Astrocyte of the spinal cord (primary cell): Measurements from ENCODE around the gene SEC22C.
A peak's percentile ranks its signal among the peaks of the same experiment; 100 is the strongest.

Source experiments
- DNase-seq: peaks from one replicate; pipeline ENCODE4 v3.0.0; 2011; ENCODE audit warnings: low read depth, low spot score
- H3K4me3 ChIP-seq: 2 replicates; pipeline ENCODE4 v1.5.1; 2011; ENCODE audit warnings: low read depth, mild to moderate bottlenecking, low read length, moderate library complexity
- in situ Hi-C: cut with HindIII; loops from 2 replicates; pipeline ENCODE4 v1.10.0; 2017; ENCODE audit warnings: low sequenced_read_pairs
- TF ChIP-seq, protein P1 (sequence below): IDR thresholded peaks from 2 replicates; pipeline ENCODE4 v1.5.1; 2012; ENCODE audit warnings: low read depth, mild to moderate bottlenecking, low read length, inconsistent platforms

Gene SEC22C

DNA sequence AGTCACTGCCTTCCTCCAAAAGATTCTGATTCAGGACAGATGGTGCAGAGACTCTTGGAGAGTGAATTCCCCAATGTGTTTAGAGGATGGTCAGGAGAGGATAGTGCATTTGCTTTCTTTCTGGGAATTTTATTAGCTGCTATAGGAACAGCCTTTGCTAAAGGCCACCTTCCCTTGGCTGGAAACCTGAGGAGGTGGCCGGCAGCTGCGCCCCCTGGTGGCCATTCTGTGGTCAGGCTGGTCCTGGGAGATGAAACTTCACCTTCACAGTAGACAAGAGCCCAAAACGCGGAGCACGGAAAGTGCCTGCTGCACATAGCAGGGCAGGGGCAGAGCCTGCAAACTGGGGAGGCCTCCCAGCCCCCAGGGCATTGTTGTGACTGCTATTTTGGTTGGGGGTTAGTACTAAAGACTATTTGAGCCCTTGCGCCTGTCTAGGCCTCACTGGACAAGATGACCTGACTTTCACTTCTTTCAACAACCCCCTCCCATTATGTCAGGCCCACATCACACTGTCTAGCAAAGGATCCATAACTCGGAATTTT, 34.3 kb downstream of the SEC22C start:
- in situ Hi-C loops: no loop called here
- peak; percentile 55 for DNase-seq
- TF ChIP-seq, protein P1, sequence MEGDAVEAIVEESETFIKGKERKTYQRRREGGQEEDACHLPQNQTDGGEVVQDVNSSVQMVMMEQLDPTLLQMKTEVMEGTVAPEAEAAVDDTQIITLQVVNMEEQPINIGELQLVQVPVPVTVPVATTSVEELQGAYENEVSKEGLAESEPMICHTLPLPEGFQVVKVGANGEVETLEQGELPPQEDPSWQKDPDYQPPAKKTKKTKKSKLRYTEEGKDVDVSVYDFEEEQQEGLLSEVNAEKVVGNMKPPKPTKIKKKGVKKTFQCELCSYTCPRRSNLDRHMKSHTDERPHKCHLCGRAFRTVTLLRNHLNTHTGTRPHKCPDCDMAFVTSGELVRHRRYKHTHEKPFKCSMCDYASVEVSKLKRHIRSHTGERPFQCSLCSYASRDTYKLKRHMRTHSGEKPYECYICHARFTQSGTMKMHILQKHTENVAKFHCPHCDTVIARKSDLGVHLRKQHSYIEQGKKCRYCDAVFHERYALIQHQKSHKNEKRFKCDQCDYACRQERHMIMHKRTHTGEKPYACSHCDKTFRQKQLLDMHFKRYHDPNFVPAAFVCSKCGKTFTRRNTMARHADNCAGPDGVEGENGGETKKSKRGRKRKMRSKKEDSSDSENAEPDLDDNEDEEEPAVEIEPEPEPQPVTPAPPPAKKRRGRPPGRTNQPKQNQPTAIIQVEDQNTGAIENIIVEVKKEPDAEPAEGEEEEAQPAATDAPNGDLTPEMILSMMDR: peak; percentile 98
- no peak overlapping the region for H3K4me3 ChIP-seq

DNA sequence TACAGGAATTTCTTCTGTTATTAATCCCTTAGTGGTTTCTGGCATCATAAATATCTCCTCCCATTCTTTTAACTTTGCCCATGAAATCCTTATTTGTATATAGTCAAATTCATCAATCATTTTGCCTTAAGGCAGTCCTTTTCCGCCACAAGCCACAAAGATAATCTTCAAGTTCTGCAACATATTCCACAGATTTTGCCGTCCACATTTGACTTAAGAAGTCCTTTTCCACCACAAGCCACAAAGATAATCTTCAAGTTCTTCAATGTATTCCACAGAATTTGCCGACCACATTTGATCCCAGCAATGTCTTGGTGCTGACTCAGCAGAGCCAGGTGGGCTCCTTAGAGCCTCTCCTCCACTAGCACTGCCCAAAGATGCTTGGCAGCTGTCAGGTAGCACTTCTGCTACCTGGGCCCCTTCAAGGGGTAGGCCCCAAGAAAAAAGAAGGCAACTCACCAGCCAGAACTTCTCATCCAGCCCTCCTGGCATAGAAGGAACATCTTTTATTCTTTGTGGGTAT, 35.0 kb downstream of the SEC22C start:
- TF ChIP-seq, protein P1: no peak
- no peak overlapping the region for H3K4me3 ChIP-seq
- in situ Hi-C loops: no loop called here
- no peak for DNase-seq

DNA sequence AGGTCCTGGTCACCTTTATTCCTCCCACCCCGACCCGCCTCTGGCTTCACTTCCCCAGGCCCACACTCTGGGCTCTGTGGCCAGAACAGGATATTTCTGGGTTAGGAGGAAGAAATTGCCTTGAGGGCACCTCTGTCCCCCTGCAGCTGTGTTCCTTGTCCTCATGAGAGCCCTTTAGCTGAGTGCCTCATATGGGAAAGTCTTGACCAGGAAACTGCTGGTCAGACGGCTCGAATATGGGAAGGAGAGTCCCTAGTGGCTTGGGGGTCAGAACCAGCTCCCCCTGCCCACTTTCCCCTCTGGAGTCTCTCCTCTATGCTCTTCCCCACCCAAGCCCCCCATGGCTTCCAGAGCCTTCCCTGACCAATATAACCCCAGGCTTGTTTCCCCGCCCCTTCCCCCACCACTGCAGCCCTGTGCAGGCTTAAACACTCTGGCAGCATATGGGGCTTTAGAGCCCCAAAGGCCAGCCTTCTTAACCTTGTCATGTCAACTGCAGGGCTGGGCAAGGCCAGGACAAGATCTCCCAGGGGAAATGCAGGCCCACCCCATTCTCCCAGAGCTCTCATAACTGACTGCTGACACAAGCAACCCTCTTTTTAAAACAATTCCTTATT, 36.4 kb downstream of the SEC22C start:
- no peak overlapping the region for H3K4me3 ChIP-seq
- DNase-seq: no peak
- TF ChIP-seq, protein P1: no peak
- in situ Hi-C loops: no loop called here

DNA sequence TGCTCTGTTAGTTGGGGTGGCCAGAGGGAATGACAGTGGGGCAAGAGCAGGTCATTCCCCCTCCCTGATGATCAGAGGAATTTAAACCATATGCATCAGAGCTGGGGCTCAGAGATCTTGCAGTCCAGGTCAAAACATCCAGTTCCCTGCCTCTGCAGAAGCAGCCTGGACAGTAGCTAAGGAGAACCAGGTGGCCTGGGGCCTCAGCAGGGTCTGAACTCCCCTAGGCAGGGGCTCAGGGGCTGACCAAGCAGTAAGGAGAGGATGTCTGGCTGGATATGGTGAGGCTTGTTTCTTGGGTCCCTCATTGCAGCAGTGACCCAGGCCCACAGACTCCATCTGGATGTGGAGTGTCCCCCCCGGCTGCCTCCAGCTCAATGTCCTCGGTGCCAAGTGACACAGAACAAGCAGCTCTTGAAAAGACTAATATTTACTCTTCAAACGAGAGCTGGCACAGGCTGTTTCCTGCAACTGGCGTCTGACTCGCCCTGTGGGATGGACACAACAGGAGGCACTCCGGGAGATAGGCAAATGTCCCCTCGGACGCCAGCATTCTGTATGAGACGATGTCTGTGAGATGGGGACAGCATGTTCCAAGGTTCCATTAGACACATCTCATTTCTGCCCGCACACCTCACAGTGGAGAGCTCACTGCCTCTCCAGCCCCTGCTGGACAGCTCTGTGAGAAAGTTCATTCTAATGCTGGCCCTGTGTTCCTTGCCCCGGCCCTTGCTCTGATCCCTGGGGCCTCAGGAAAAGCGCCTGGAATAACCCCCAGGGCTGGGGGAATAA, 37.1 kb downstream of the SEC22C start:
- peak; percentile 9 for DNase-seq
- TF ChIP-seq, protein P1: peak; percentile 26
- H3K4me3 ChIP-seq: no peak overlapping the region
- in situ Hi-C loops: no loop called here

DNA sequence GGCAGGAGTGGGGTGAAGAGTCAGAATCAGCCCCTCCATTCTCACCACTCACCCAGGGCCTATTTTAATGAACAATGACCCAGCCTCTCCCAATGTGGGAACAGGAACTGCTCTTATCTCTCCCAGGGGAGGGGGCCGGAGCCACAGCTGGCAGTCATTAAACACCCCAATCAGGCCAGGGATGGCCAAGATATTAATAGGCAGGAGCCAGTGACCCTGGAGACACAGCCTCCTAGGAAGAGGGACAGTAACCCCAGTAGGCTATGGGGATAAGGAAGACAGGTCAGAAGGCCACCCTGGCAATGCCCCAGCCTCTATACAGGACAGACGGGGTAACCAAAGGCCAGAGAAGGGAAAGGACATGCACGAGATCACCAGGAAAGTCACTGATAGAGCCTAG, 40.7 kb downstream of the SEC22C start:
- in situ Hi-C loops: no loop called here
- DNase-seq: no peak
- H3K4me3 ChIP-seq: no peak overlapping the region
- TF ChIP-seq, protein P1: no peak

DNA sequence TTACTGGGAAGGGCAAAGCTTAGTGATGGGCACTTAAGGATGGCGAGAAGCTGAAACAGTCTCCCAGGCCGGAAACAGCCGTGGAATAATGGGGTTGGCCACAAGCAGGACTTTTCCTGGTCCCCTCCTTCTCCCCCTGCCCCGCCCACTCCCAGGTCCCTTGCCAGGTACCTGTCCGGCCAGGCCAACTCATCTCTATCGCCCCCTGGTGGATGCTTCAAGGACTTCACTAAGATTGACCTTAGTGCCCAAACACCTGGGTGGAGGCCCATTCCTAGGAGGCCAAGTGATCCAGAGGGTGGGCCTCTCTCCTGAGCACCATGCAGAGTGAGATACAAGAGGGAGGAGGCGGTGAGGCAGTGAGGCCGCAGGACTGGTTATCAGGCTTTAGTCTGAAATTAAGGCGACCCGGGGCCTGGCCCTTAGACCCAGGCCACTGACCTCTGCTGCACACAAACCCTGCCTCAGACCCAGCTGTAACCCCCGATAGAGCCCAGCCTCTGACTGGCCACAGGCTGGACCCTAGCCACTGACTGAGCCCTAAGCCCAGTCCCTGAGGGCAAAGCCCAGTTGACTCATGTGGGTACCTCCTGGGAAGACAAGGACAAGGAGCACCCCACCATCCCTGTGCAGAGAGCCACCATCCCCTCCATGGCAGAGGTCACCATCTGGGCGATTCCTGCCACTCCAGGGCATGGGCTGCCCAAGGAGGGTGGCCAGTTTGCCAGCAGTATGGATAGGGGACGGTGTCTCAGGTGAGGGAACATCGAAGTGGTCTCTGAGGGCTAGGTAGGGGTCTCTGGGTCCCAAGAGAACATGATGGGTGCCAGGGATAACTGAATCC, 41.7 kb downstream of the SEC22C start:
- no peak overlapping the region for H3K4me3 ChIP-seq
- DNase-seq: no peak
- in situ Hi-C loops: no loop called here
- TF ChIP-seq, protein P1: peak; percentile 69
